ENCODE measurements around the gene PARD3B. TPM values are rescaled to one million over a fixed set of nuclear protein-coding genes. Genes with fewer than 3 reads are reported as not detected.
A peak's percentile ranks its signal among the peaks of the same experiment; 100 is the strongest.

Gene PARD3B
- total and polyA plus RNA-seq, 2 donors from 2014 or later = 5.3 to 29.6 TPM

DNA sequence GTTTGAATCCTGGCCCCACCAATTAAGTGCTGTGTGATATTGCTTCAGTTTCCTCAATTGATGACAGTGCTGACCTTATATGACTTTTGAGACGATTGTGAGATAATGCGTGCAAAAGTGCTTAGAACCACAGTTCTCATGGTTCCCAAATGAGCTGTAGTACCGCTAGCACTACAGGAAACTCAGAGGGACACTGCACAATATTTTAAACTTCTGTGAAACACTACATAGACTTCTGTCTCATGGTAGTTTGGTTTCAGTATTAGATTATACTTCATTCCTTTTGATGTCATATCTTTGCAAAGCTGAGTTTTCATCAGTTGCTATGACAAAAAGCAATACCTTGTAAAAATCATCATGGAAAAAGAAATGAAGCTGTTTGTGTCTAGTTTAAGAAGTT, 368.0 kb downstream of the PARD3B start:
- no peak overlapping the region for H3K4me3 ChIP-seq (ENCODE audit: low read length in 3 of 3)
- no peaks in the 10 kb centered on the region for H3K9me3 ChIP-seq (ENCODE audit: control insufficient read depth in 2 of 3, insufficient read depth in 1 of 3, low read length in 3 of 3)
- no peak overlapping the region for H3K27ac ChIP-seq (ENCODE audit: low read depth in 2 of 2, low read length in 2 of 2)
- no peaks in the 10 kb centered on the region for H3K27me3 ChIP-seq (ENCODE audit: control insufficient read depth, insufficient read depth, low read length)
- no peaks in the 10 kb centered on the region for H3K36me3 ChIP-seq (ENCODE audit: control insufficient read depth in 2 of 3, insufficient read depth in 3 of 3, low read length in 3 of 3)
- FAIRE-seq = no peak
- H3K4me1 ChIP-seq (ENCODE audit: control insufficient read depth in 2 of 3, insufficient read depth in 2 of 3, low read depth in 1 of 3, low read length in 3 of 3) = no peaks in the 10 kb centered on the region
- H3K9ac ChIP-seq (ENCODE audit: low read length in 3 of 3) = no peak overlapping the region
- TF ChIP-seq, protein P1, sequence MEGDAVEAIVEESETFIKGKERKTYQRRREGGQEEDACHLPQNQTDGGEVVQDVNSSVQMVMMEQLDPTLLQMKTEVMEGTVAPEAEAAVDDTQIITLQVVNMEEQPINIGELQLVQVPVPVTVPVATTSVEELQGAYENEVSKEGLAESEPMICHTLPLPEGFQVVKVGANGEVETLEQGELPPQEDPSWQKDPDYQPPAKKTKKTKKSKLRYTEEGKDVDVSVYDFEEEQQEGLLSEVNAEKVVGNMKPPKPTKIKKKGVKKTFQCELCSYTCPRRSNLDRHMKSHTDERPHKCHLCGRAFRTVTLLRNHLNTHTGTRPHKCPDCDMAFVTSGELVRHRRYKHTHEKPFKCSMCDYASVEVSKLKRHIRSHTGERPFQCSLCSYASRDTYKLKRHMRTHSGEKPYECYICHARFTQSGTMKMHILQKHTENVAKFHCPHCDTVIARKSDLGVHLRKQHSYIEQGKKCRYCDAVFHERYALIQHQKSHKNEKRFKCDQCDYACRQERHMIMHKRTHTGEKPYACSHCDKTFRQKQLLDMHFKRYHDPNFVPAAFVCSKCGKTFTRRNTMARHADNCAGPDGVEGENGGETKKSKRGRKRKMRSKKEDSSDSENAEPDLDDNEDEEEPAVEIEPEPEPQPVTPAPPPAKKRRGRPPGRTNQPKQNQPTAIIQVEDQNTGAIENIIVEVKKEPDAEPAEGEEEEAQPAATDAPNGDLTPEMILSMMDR (IDR thresholded peaks at IDR 0.05; ENCODE audit: borderline replicate concordance, extremely low read depth, insufficient read depth) = no peak
- intact Hi-C loops (cut with DNase I) = no loop called here
- DNase-seq = no peak

DNA sequence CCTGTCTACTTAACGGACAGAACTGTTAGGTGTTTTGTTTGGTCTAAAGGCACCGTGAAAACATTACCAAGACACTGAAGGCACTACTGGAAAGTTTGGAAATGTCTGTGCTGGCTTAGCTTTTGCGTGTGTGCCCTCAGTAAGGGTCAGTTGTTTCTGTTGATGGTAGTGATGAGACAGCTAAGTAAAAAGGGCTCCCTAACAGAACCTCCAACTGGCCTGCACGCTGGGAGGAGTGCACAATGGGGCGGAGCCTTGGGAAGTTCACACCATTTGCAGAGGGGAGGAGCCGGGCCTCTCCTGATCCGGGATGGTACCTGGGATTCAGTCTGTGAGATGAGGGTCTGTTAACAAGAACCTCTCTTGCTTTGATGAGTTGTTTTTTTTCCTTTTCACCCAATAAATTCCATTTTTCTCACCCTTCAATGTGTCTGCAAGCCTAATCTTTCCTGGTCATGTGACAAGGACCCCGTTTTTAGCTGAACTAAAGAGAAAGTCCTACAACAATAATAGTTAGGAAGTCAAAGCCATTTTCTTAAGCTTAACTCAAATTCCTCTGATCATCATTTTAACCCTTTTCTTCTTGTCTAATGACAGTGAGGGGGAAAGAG, 368.7 kb downstream of the PARD3B start:
- intact Hi-C loops (cut with DNase I) = no loop called here
- H3K9ac ChIP-seq (ENCODE audit: low read length in 3 of 3) = no peak overlapping the region
- H3K4me1 ChIP-seq (ENCODE audit: control insufficient read depth in 2 of 3, insufficient read depth in 2 of 3, low read depth in 1 of 3, low read length in 3 of 3) = no peaks in the 10 kb centered on the region
- H3K27ac ChIP-seq (ENCODE audit: low read depth in 2 of 2, low read length in 2 of 2) = no peak overlapping the region
- TF ChIP-seq, protein P1 (IDR thresholded peaks at IDR 0.05; ENCODE audit: borderline replicate concordance, extremely low read depth, insufficient read depth) = no peak
- no peak for DNase-seq
- H3K9me3 ChIP-seq (ENCODE audit: control insufficient read depth in 2 of 3, insufficient read depth in 1 of 3, low read length in 3 of 3) = no peaks in the 10 kb centered on the region
- FAIRE-seq = no peak
- H3K4me3 ChIP-seq (ENCODE audit: low read length in 3 of 3) = no peak overlapping the region
- no peaks in the 10 kb centered on the region for H3K36me3 ChIP-seq (ENCODE audit: control insufficient read depth in 2 of 3, insufficient read depth in 3 of 3, low read length in 3 of 3)
- H3K27me3 ChIP-seq (ENCODE audit: control insufficient read depth, insufficient read depth, low read length) = no peaks in the 10 kb centered on the region

DNA sequence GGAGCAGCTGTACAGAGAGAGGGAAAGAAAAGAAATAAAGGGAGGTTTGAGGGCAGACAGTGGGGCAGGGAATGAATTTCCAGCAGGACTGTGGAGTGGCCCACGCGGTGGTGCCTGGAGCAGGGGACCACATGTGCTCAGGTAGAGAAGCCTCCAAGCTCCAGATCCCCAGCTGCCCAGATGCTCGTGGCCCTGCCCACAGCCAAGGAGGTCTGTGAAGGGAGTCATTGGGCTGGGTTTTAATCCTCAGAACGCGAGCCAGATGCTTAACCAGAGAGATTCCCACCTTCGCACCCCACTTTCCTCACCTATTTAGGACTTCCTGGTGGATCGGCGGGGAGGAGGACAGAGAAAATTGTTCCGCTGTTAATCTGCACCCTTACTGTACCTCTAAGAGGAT, 369.4 kb downstream of the PARD3B start:
- Histone ChIP-seq H3K27me3 (ENCODE audit: control insufficient read depth, insufficient read depth, low read length) (no peaks in the 10 kb centered on the region), H3K27ac (ENCODE audit: low read depth in 2 of 2, low read length in 2 of 2) (no peak overlapping the region), H3K9ac (ENCODE audit: low read length in 3 of 3) (no peak overlapping the region), H3K36me3 (ENCODE audit: control insufficient read depth in 2 of 3, insufficient read depth in 3 of 3, low read length in 3 of 3) (no peaks in the 10 kb centered on the region), H3K9me3 (ENCODE audit: control insufficient read depth in 2 of 3, insufficient read depth in 1 of 3, low read length in 3 of 3) (no peaks in the 10 kb centered on the region), H3K4me3 (ENCODE audit: low read length in 3 of 3) (no peak overlapping the region), H3K4me1 (ENCODE audit: control insufficient read depth in 2 of 3, insufficient read depth in 2 of 3, low read depth in 1 of 3, low read length in 3 of 3) (no peaks in the 10 kb centered on the region)
- intact Hi-C loops (cut with DNase I) = no loop called here
- FAIRE-seq = no peak
- peak in 1 of 5 donors; percentile 53 for DNase-seq
- TF ChIP-seq, protein P1 (IDR thresholded peaks at IDR 0.05; ENCODE audit: borderline replicate concordance, extremely low read depth, insufficient read depth) = no peak
